Muscle of leg (tissue), 11 donors: ENCODE measurements around the gene FGF3. TPM values are rescaled to one million over a fixed set of nuclear protein-coding genes. Genes with fewer than 3 reads are reported as not detected.

Source experiments
- DNase-seq: peaks from one replicate; pipeline ENCODE4 v3.0.0; 2013
- H3K27ac ChIP-seq: one replicate; pipeline ENCODE4 v1.5.1; 2013; ENCODE audit warnings: mild to moderate bottlenecking, low read length, control low read depth
- H3K27me3 ChIP-seq: one replicate; pipeline ENCODE4 v1.6.1; 2013; ENCODE audit warnings: low read length; ENCODE audit not compliant: control insufficient read depth, insufficient read depth
- H3K36me3 ChIP-seq: one replicate; pipeline ENCODE4 v1.6.1; 2013; ENCODE audit warnings: low read length; ENCODE audit not compliant: control insufficient read depth, insufficient read depth
- H3K4me1 ChIP-seq: one replicate; pipeline ENCODE4 v1.6.1; 2013; ENCODE audit warnings: low read length; ENCODE audit not compliant: control insufficient read depth, insufficient read depth
- H3K4me3 ChIP-seq: one replicate; pipeline ENCODE4 v1.5.1; 2013; ENCODE audit warnings: low read length, control low read depth
- H3K9me3 ChIP-seq: replicated peaks from 2 replicates; pipeline ENCODE4 v1.6.1; 2013; ENCODE audit warnings: low read depth, low read length; ENCODE audit not compliant: control insufficient read depth
- WGBS: methylation state at CpG from one replicate; pipeline ENCODE4 v1.1.5; 2013; ENCODE audit warnings: missing lambda C conversion rate; ENCODE audit not compliant: insufficient coverage; 5-methylcytosine and 5-hydroxymethylcytosine counted together
- polyA plus RNA-seq, 8 donors: library from polyadenylated mRNA; unstranded; fragments of 120-200 nt; gene quantifications; one replicate each; pipeline versions ENCODE4 v1.2.1 to v1.2.3, GENCODE V29; 2013; ENCODE audit warnings: inconsistent platforms in 1 of 8, low replicate concordance in 1 of 8; ENCODE audit not compliant: insufficient read length in 8 of 8, insufficient read depth in 1 of 8
- total RNA-seq: library from RNA; stranded (reverse); fragments of 120-200 nt; gene quantifications from one replicate; pipeline ENCODE4 v1.2.4, GENCODE V29; 2013

The FGF3 gene
- total and polyA plus RNA-seq, 9 donors, result 0.09 to 0.12 (median 0.10) TPM; not detected in 6

GRCh38 chr11:69797156-69797555 is 22.1 kb downstream of the FGF3 start:
- peaks cover 4% of the 10 kb centered on the region for H3K9me3 ChIP-seq
- peaks cover 7% of the 10 kb centered on the region for H3K27me3 ChIP-seq
- no peak overlapping the region for H3K27ac ChIP-seq
- no peak for DNase-seq
- H3K4me1 ChIP-seq, result peaks cover 4% of the 10 kb centered on the region
- 73% methylated on average over 14 of the region's 14 CpGs for WGBS
- H3K36me3 ChIP-seq, result no peaks in the 10 kb centered on the region
- H3K4me3 ChIP-seq, result no peak overlapping the region

DNA sequence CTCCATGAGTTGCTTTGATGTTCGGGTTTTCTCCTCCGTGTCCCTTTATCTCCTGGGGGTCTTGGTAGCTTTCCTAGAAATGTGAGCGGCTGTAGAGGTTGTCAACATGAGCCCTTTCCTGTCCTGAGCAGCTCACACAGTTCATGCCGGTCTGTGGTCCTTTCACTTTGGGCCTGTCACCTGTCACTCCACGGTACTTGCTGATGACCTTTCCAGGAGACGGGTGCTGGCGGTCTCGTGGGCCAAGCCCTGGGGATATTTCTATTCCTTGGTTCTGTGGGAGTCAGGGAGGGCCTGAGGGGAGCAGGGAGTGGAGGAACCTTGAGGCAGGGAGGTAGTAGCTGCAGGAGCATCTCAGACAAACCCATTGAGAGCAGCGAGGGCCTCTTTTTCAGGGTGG is 23.2 kb downstream of the FGF3 start:
- no peak for DNase-seq
- 54% methylated on average over 6 of the region's 9 CpGs for WGBS

GRCh38 chr11:69791276-69792180 is 27.7 kb downstream of the FGF3 start:
- no peaks in the 10 kb centered on the region for H3K36me3 ChIP-seq
- WGBS, result 29% methylated on average over 25 of the region's 25 CpGs
- peaks cover 5% of the 10 kb centered on the region for H3K27me3 ChIP-seq
- DNase-seq, result peak; percentile 98
- peaks cover 20% of the 10 kb centered on the region for H3K4me1 ChIP-seq
- H3K4me3 ChIP-seq, result no peak overlapping the region
- H3K27ac ChIP-seq, result peak overlapping the region; percentile 93
- no peaks in the 10 kb centered on the region for H3K9me3 ChIP-seq

More for the DNA sequence above, 23.2 kb downstream of the FGF3 start:
- peaks cover 14% of the 10 kb centered on the region for H3K4me1 ChIP-seq
- H3K27ac ChIP-seq, result no peak overlapping the region
- H3K9me3 ChIP-seq, result peaks cover 4% of the 10 kb centered on the region
- H3K4me3 ChIP-seq, result no peak overlapping the region
- peaks cover 5% of the 10 kb centered on the region for H3K27me3 ChIP-seq
- H3K36me3 ChIP-seq, result no peaks in the 10 kb centered on the region

DNA sequence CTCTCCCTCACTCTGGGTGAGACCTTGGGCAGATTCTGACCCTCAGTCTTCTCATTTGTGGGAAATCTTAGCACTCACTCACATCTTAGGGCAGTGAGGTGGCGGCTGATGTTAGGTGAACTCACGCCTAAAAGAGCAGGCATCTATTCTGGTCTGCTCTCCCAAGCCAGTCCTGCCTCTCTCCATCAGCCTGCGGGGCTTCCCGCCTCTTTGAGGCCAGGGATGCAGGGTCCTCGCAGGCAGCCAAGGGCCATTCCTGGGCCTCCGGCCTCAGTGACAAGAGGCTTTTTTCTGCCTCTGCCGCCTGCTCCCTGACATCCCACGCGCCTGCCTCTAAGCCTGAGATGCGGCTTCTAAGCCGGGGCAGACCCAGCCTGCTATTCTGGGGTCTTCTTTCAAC is 30.3 kb downstream of the FGF3 start:
- peaks cover 8% of the 10 kb centered on the region for H3K27me3 ChIP-seq
- H3K27ac ChIP-seq, result no peak overlapping the region
- H3K4me1 ChIP-seq, result peaks cover 20% of the 10 kb centered on the region
- 75% methylated on average over 11 of the region's 11 CpGs for WGBS
- no peak for DNase-seq
- H3K36me3 ChIP-seq, result no peaks in the 10 kb centered on the region
- H3K4me3 ChIP-seq, result no peak overlapping the region
- no peaks in the 10 kb centered on the region for H3K9me3 ChIP-seq

GRCh38 chr11:69787906-69788305 is 31.3 kb downstream of the FGF3 start:
- no peaks in the 10 kb centered on the region for H3K9me3 ChIP-seq
- peaks cover 8% of the 10 kb centered on the region for H3K27me3 ChIP-seq
- no peak overlapping the region for H3K4me3 ChIP-seq
- H3K4me1 ChIP-seq, result peaks cover 20% of the 10 kb centered on the region
- no peak for DNase-seq
- H3K36me3 ChIP-seq, result no peaks in the 10 kb centered on the region
- 91% methylated on average over 10 of the region's 10 CpGs for WGBS
- H3K27ac ChIP-seq, result no peak overlapping the region

DNA sequence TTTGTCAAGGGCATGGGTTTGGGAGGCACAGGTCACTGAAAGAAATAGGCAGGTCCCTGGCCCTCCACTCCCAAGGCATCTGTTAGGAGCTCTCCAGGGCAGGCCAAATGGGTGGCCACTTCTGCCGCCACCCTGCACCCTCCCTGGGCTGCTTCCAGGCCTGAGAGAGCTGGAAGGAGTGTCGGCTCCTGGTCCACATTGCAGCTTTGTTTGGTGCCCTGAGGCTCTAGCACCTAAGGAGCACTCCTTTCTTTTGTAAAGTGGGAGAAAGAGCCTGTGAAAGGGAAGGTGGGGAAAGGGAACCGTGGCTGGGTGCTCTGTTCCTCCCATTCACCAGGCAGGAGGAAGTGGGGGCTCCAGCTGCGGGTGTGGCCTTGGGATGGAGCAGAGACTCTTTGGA is 31.8 kb downstream of the FGF3 start:
- H3K4me1 ChIP-seq, result peaks cover 19% of the 10 kb centered on the region
- H3K9me3 ChIP-seq, result no peaks in the 10 kb centered on the region
- DNase-seq, result no peak
- H3K4me3 ChIP-seq, result no peak overlapping the region
- H3K27ac ChIP-seq, result no peak overlapping the region
- 60% methylated on average over 1 of the region's 4 CpGs for WGBS
- peaks cover 7% of the 10 kb centered on the region for H3K27me3 ChIP-seq
- no peaks in the 10 kb centered on the region for H3K36me3 ChIP-seq

GRCh38 chr11:69781241-69781640 is 38.0 kb downstream of the FGF3 start:
- H3K27ac ChIP-seq, result no peak overlapping the region
- no peaks in the 10 kb centered on the region for H3K4me1 ChIP-seq
- 79% methylated on average over 6 of the region's 8 CpGs for WGBS
- H3K4me3 ChIP-seq, result no peak overlapping the region
- no peaks in the 10 kb centered on the region for H3K36me3 ChIP-seq
- no peaks in the 10 kb centered on the region for H3K9me3 ChIP-seq
- H3K27me3 ChIP-seq, result peaks cover 38% of the 10 kb centered on the region
- DNase-seq, result no peak

- no peak overlapping the region for H3K4me3 ChIP-seq
- H3K27ac ChIP-seq, result no peak overlapping the region
- WGBS, result 100% methylated on average over 4 of the region's 8 CpGs
- no peaks in the 10 kb centered on the region for H3K9me3 ChIP-seq
- peaks cover 3% of the 10 kb centered on the region for H3K4me1 ChIP-seq
- H3K36me3 ChIP-seq, result no peaks in the 10 kb centered on the region
- DNase-seq, result no peak
- H3K27me3 ChIP-seq, result peaks cover 61% of the 10 kb centered on the region
These were observed 40.8 kb downstream of the FGF3 start for GRCh38 chr11:69778373-69778772.

GRCh38 chr11:69775163-69775755 is 44.0 kb downstream of the FGF3 start, which contains the start of gene FGF4:
Gene FGF4, minus strand, starts transcription at chr11:69775341. Its CDS starts 257 bp downstream, at chr11:69775084.
- Histone ChIP-seq H3K27me3 (peaks cover 77% of the 10 kb centered on the region), H3K27ac (no peak within 1 kb of the TSS), H3K9me3 (no peaks in the 10 kb centered on the region), H3K36me3 (no peaks in the 10 kb centered on the region), H3K4me1 (peaks cover 13% of the 10 kb centered on the region), H3K4me3 (peak within 1 kb of the TSS; percentile 33)
- peak; percentile 23 for DNase-seq
- WGBS, result 2% methylated on average over 51 of the region's 66 CpGs

GRCh38 chr11:69774354-69775162 is 44.7 kb downstream of the FGF3 start:
- Histone ChIP-seq H3K4me3 (peak overlapping the region; percentile 33), H3K27me3 (peaks cover 81% of the 10 kb centered on the region), H3K4me1 (peaks cover 13% of the 10 kb centered on the region), H3K9me3 (no peaks in the 10 kb centered on the region), H3K27ac (no peak overlapping the region), H3K36me3 (no peaks in the 10 kb centered on the region)
- DNase-seq, result no peak
- WGBS, result under 1% methylated on average over 107 of the region's 107 CpGs
